Measurements from ENCODE around the gene CTXND1.

Gene CTXND1

GRCh38 chr15:80228959-80229610 lies 22.9 kb downstream of the CTXND1 start:
- Histone ChIP-seq H3K14ac (ENCODE audit: low read length in 2 of 2) (no peak overlapping the region), H3K4me3 (ENCODE audit: insufficient read depth in 1 of 2, low read depth in 1 of 2, low read length in 2 of 2) (no peak overlapping the region), H3K23ac (ENCODE audit: low read length in 2 of 2) (no peak overlapping the region), H2AFZ (ENCODE audit: low read depth, low read length) (no peak overlapping the region), H3K9ac (ENCODE audit: low read length) (no peak overlapping the region), H3K27me3 (ENCODE audit: control insufficient read depth in 1 of 2, insufficient read depth in 1 of 2, low read length in 2 of 2) (peaks cover 11 to 57% of the 10 kb centered on the region in 2 experiments), H3K4me2 (ENCODE audit: low read length, poor library complexity, severe bottlenecking) (no peak overlapping the region), H2BK15ac (ENCODE audit: low read depth, poor library complexity, severe bottlenecking) (no peak overlapping the region), H3K4ac (ENCODE audit: low read depth in 1 of 2, low read length in 2 of 2) (no peak overlapping the region), H3K4me1 (ENCODE audit: control insufficient read depth, insufficient read depth, low read depth, low read length) (no peaks in the 10 kb centered on the region), H2BK120ac (ENCODE audit: low read depth, low read length) (no peak overlapping the region), H3K9me3 (ENCODE audit: control insufficient read depth, low read length) (peaks cover 7% of the 10 kb centered on the region), H2AK5ac (ENCODE audit: low read length, severe bottlenecking) (no peak overlapping the region), H3K27ac (ENCODE audit: low read length, poor library complexity, severe bottlenecking) (no peak overlapping the region), H4K91ac (ENCODE audit: low read length) (no peak overlapping the region), H4K8ac (ENCODE audit: low read length) (no peak overlapping the region), H3K79me1 (replicated peaks; ENCODE audit: low read length, poor library complexity, severe bottlenecking) (no peaks in the 10 kb centered on the region), H3K18ac (ENCODE audit: low read depth in 1 of 2, low read length in 2 of 2) (no peak overlapping the region), H2BK12ac (ENCODE audit: low read length in 2 of 2) (no peak overlapping the region), H3K36me3 (ENCODE audit: control insufficient read depth in 1 of 2, insufficient read depth in 2 of 2, low read depth in 1 of 2, low read length in 2 of 2) (no peaks in the 10 kb centered on the region), H2BK5ac (ENCODE audit: low read depth, low read length, poor library complexity, severe bottlenecking) (no peak overlapping the region)
- WGBS: 73% methylated on average over 6 of the region's 7 CpGs
- peak; percentile 4 for DNase-seq

- H2AK5ac ChIP-seq (ENCODE audit: low read length, severe bottlenecking): no peak overlapping the region
- no peak overlapping the region for H3K18ac ChIP-seq (ENCODE audit: low read depth in 1 of 2, low read length in 2 of 2)
- no peak overlapping the region for H2BK15ac ChIP-seq (ENCODE audit: low read depth, poor library complexity, severe bottlenecking)
- H3K4me1 ChIP-seq (ENCODE audit: control insufficient read depth, insufficient read depth, low read depth, low read length): no peaks in the 10 kb centered on the region
- H3K27me3 ChIP-seq (ENCODE audit: control insufficient read depth in 1 of 2, insufficient read depth in 1 of 2, low read length in 2 of 2): peaks cover 0 to 9% of the 10 kb centered on the region in 2 experiments
- H3K27ac ChIP-seq (ENCODE audit: low read length, poor library complexity, severe bottlenecking): no peak overlapping the region
- H2AFZ ChIP-seq (ENCODE audit: low read depth, low read length): no peak overlapping the region
- WGBS: no CpG with 5 or more reads among the region's 2 CpGs
- H2BK12ac ChIP-seq (ENCODE audit: low read length in 2 of 2): no peak overlapping the region
- no peak overlapping the region for H2BK5ac ChIP-seq (ENCODE audit: low read depth, low read length, poor library complexity, severe bottlenecking)
- no peak overlapping the region for H3K23ac ChIP-seq (ENCODE audit: low read length in 2 of 2)
- no peaks in the 10 kb centered on the region for H3K9me3 ChIP-seq (ENCODE audit: control insufficient read depth, low read length)
- no peak overlapping the region for H3K9ac ChIP-seq (ENCODE audit: low read length)
- H3K4me2 ChIP-seq (ENCODE audit: low read length, poor library complexity, severe bottlenecking): no peak overlapping the region
- H3K14ac ChIP-seq (ENCODE audit: low read length in 2 of 2): no peak overlapping the region
- H3K4ac ChIP-seq (ENCODE audit: low read depth in 1 of 2, low read length in 2 of 2): no peak overlapping the region
- H3K36me3 ChIP-seq (ENCODE audit: control insufficient read depth in 1 of 2, insufficient read depth in 2 of 2, low read depth in 1 of 2, low read length in 2 of 2): no peaks in the 10 kb centered on the region
- no peak overlapping the region for H2BK120ac ChIP-seq (ENCODE audit: low read depth, low read length)
- H4K91ac ChIP-seq (ENCODE audit: low read length): no peak overlapping the region
- H4K8ac ChIP-seq (ENCODE audit: low read length): no peak overlapping the region
- DNase-seq: no peak
- H3K79me1 ChIP-seq (replicated peaks; ENCODE audit: low read length, poor library complexity, severe bottlenecking): no peaks in the 10 kb centered on the region
- no peak overlapping the region for H3K4me3 ChIP-seq (ENCODE audit: insufficient read depth in 1 of 2, low read depth in 1 of 2, low read length in 2 of 2)
These were observed 32.1 kb downstream of the CTXND1 start for GRCh38 chr15:80219955-80220354.

DNA sequence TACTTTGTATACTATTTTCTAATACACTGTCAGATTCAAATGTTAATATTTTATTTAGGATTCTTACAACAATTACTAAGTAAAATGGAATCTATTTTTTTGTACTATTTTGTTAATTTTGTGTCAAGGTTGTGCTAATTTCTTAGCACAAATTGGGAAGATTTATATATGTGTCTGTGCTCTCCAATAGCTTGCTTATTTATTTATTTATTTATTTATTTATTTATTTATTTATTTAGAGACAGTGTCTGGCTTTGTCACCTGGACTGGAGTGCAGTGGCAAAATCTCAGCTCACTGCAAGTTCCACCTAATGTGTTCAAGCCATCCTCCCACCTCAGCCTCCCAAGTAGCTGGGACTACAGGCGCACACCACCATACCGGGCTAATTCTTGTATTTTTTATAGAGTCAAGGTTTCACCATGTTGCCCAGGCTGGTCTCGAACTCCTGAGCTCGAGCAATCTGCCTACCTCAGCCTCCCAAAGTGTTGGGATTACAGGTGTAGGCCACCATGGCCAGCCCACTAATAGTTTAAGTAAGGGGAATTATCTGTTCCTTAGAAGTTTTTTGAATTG lies 34.6 kb downstream of the CTXND1 start:
- H3K27me3 ChIP-seq (ENCODE audit: control insufficient read depth in 1 of 2, insufficient read depth in 1 of 2, low read length in 2 of 2): peaks cover 0 to 12% of the 10 kb centered on the region in 2 experiments
- H3K4ac ChIP-seq (ENCODE audit: low read depth in 1 of 2, low read length in 2 of 2): no peak overlapping the region
- H3K4me3 ChIP-seq (ENCODE audit: insufficient read depth in 1 of 2, low read depth in 1 of 2, low read length in 2 of 2): no peak overlapping the region
- H2AK5ac ChIP-seq (ENCODE audit: low read length, severe bottlenecking): no peak overlapping the region
- peaks cover 2% of the 10 kb centered on the region for H3K9me3 ChIP-seq (ENCODE audit: control insufficient read depth, low read length)
- no peak overlapping the region for H2AFZ ChIP-seq (ENCODE audit: low read depth, low read length)
- H3K4me1 ChIP-seq (ENCODE audit: control insufficient read depth, insufficient read depth, low read depth, low read length): no peaks in the 10 kb centered on the region
- no peak for DNase-seq
- H3K27ac ChIP-seq (ENCODE audit: low read length, poor library complexity, severe bottlenecking): no peak overlapping the region
- no peaks in the 10 kb centered on the region for H3K79me1 ChIP-seq (replicated peaks; ENCODE audit: low read length, poor library complexity, severe bottlenecking)
- no peak overlapping the region for H3K9ac ChIP-seq (ENCODE audit: low read length)
- no peak overlapping the region for H2BK5ac ChIP-seq (ENCODE audit: low read depth, low read length, poor library complexity, severe bottlenecking)
- no peak overlapping the region for H3K14ac ChIP-seq (ENCODE audit: low read length in 2 of 2)
- no peak overlapping the region for H4K8ac ChIP-seq (ENCODE audit: low read length)
- no peak overlapping the region for H4K91ac ChIP-seq (ENCODE audit: low read length)
- no peak overlapping the region for H2BK15ac ChIP-seq (ENCODE audit: low read depth, poor library complexity, severe bottlenecking)
- WGBS: 75% methylated on average over 2 of the region's 4 CpGs
- H2BK120ac ChIP-seq (ENCODE audit: low read depth, low read length): no peak overlapping the region
- no peak overlapping the region for H2BK12ac ChIP-seq (ENCODE audit: low read length in 2 of 2)
- H3K23ac ChIP-seq (ENCODE audit: low read length in 2 of 2): no peak overlapping the region
- no peaks in the 10 kb centered on the region for H3K36me3 ChIP-seq (ENCODE audit: control insufficient read depth in 1 of 2, insufficient read depth in 2 of 2, low read depth in 1 of 2, low read length in 2 of 2)
- no peak overlapping the region for H3K18ac ChIP-seq (ENCODE audit: low read depth in 1 of 2, low read length in 2 of 2)
- H3K4me2 ChIP-seq (ENCODE audit: low read length, poor library complexity, severe bottlenecking): no peak overlapping the region

DNA sequence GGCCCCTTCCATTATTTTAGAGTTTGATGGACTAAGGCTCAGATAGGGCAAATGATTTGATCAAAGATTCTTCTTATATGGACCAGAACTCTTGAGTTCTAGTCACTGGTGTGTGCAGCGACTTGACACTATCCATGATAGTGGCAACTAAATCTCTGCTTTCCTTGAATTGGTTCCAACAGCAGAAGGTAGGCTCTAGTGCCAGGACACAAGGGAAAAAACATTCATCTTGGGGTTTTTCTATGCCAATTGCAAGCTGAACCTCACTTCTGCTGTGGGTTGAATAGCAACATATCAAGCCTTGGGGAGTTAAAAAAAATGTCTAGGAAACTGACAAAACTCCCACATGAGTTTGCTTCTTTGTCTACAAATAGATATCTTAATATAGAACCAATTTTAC lies 35.1 kb downstream of the CTXND1 start:
- Histone ChIP-seq H3K9me3 (ENCODE audit: control insufficient read depth, low read length) (peaks cover 2% of the 10 kb centered on the region), H3K4me2 (ENCODE audit: low read length, poor library complexity, severe bottlenecking) (no peak overlapping the region), H3K23ac (ENCODE audit: low read length in 2 of 2) (no peak overlapping the region), H3K18ac (ENCODE audit: low read depth in 1 of 2, low read length in 2 of 2) (no peak overlapping the region), H3K79me1 (replicated peaks; ENCODE audit: low read length, poor library complexity, severe bottlenecking) (no peaks in the 10 kb centered on the region), H4K8ac (ENCODE audit: low read length) (no peak overlapping the region), H4K91ac (ENCODE audit: low read length) (no peak overlapping the region), H2BK120ac (ENCODE audit: low read depth, low read length) (no peak overlapping the region), H2AFZ (ENCODE audit: low read depth, low read length) (no peak overlapping the region), H3K27ac (ENCODE audit: low read length, poor library complexity, severe bottlenecking) (no peak overlapping the region), H3K4me1 (ENCODE audit: control insufficient read depth, insufficient read depth, low read depth, low read length) (no peaks in the 10 kb centered on the region), H3K9ac (ENCODE audit: low read length) (no peak overlapping the region), H2BK12ac (ENCODE audit: low read length in 2 of 2) (no peak overlapping the region), H2AK5ac (ENCODE audit: low read length, severe bottlenecking) (no peak overlapping the region), H3K4ac (ENCODE audit: low read depth in 1 of 2, low read length in 2 of 2) (no peak overlapping the region), H3K14ac (ENCODE audit: low read length in 2 of 2) (no peak overlapping the region), H2BK5ac (ENCODE audit: low read depth, low read length, poor library complexity, severe bottlenecking) (no peak overlapping the region), H2BK15ac (ENCODE audit: low read depth, poor library complexity, severe bottlenecking) (no peak overlapping the region), H3K4me3 (ENCODE audit: insufficient read depth in 1 of 2, low read depth in 1 of 2, low read length in 2 of 2) (no peak overlapping the region), H3K36me3 (ENCODE audit: control insufficient read depth in 1 of 2, insufficient read depth in 2 of 2, low read depth in 1 of 2, low read length in 2 of 2) (no peaks in the 10 kb centered on the region), H3K27me3 (ENCODE audit: control insufficient read depth in 1 of 2, insufficient read depth in 1 of 2, low read length in 2 of 2) (peaks cover 0 to 12% of the 10 kb centered on the region in 2 experiments)
- 84% methylated on average over 1 of the region's 1 CpG for WGBS
- no peak for DNase-seq

Data from mesenchymal stem cell (in vitro differentiated cells and primary cell).